H1 (cell line): ENCODE data around the gene DCAF7. TPM values are rescaled to one million over a fixed set of nuclear protein-coding genes. Genes with fewer than 3 reads are reported as not detected.

Source experiments
- CTCF ChIA-PET: fragments of 300-600 bp; sonication (Branson Sonifier 250); formaldehyde crosslinking; loops from one replicate; lab custom pipeline; 2021; ENCODE audit not compliant: partially characterized antibody; lab: Charles Lee
- POLR2A ChIA-PET: fragments of 300-600 bp; sonication (Branson Sonifier 250); formaldehyde crosslinking; loops from one replicate; lab custom pipeline; 2021; ENCODE audit warnings: inconsistent platforms; ENCODE audit not compliant: partially characterized antibody; lab: Charles Lee
- DNase-seq, 2 experiments: peaks; one replicate each; pipeline versions ENCODE4 v3.0.0 to v3.0.0-alpha.2; 2010 to 2022; ENCODE audit warnings: low spot score in 2 of 2, low read depth in 1 of 2, mixed read lengths in 1 of 2
- FAIRE-seq: peaks from 2 replicates; lab custom pipeline; 2011; peaks lifted over from hg19 to GRCh38; lab: Jason Lieb, UNC
- H2AFZ ChIP-seq: 2 replicates; pipeline ENCODE4 v1.8.1; 2012; ENCODE audit warnings: low read length, inconsistent platforms
- H2AK5ac ChIP-seq: 2 replicates; pipeline ENCODE4 v1.6.1; 2013; ENCODE audit warnings: low read depth, low read length
- H2BK120ac ChIP-seq: replicated peaks from 2 replicates; pipeline ENCODE3; 2013; ENCODE audit warnings: low read depth, low read length, inconsistent platforms
- H2BK12ac ChIP-seq: 2 replicates; pipeline ENCODE4 v1.6.1; 2013; ENCODE audit warnings: low read depth, low read length
- H2BK15ac ChIP-seq: 2 replicates; pipeline ENCODE4 v1.6.1; 2013; ENCODE audit warnings: low read length
- H2BK20ac ChIP-seq: 2 replicates; pipeline ENCODE4 v1.6.1; 2013; ENCODE audit warnings: low read length
- H2BK5ac ChIP-seq: 2 replicates; pipeline ENCODE4 v1.6.1; 2013; ENCODE audit warnings: low read depth, low read length
- H3K14ac ChIP-seq: 2 replicates; pipeline ENCODE4 v1.6.1; 2013; ENCODE audit warnings: inconsistent platforms; ENCODE audit not compliant: insufficient read length
- H3K18ac ChIP-seq: 2 replicates; pipeline ENCODE4 v1.6.1; 2013; ENCODE audit warnings: low read length; ENCODE audit errors: extremely low read depth
- H3K23ac ChIP-seq: 2 replicates; pipeline ENCODE4 v1.6.1; 2013; ENCODE audit warnings: inconsistent platforms; ENCODE audit not compliant: insufficient read length
- H3K23me2 ChIP-seq: 2 replicates; pipeline ENCODE4 v1.6.1; 2013; ENCODE audit warnings: low read depth, low read length
- H3K27ac ChIP-seq: 2 replicates; pipeline ENCODE4 v1.6.1; 2011; ENCODE audit warnings: low read depth, low read length, inconsistent platforms
- H3K27me3 ChIP-seq, 4 experiments: replicated peaks in 1 of 4; 1 replicate in 1 of 4; 2 replicates in 3 of 4; pipeline versions ENCODE4 v1.6.1 to v1.8.1; 2011 to 2013; ENCODE audit warnings: low read length in 3 of 4, mild to moderate bottlenecking in 3 of 4, inconsistent platforms in 2 of 4, mixed read lengths in 2 of 4, moderate library complexity in 1 of 4; ENCODE audit not compliant: control insufficient read depth in 3 of 4, insufficient read depth in 3 of 4; ENCODE audit errors: extremely low read depth in 1 of 4
- H3K36me3 ChIP-seq, 4 experiments: 2 replicates each; pipeline versions ENCODE4 v1.6.1 to v1.8.1; 2011 to 2013; ENCODE audit warnings: mild to moderate bottlenecking in 4 of 4, low read length in 3 of 4, moderate library complexity in 2 of 4, control low read depth in 1 of 4, inconsistent platforms in 1 of 4; ENCODE audit not compliant: insufficient read depth in 4 of 4, control insufficient read depth in 2 of 4
- H3K4ac ChIP-seq: replicated peaks from 2 replicates; pipeline ENCODE3; 2013; ENCODE audit warnings: low read length, low read depth, mixed read lengths, inconsistent platforms; ENCODE audit not compliant: insufficient read length
- H3K4me1 ChIP-seq, 4 experiments: replicated peaks in 1 of 4; 1 replicate in 1 of 4; 2 replicates in 3 of 4; pipeline versions ENCODE4 v1.6.1 to v1.8.1; 2011 to 2013; ENCODE audit warnings: low read length in 3 of 4, inconsistent platforms in 2 of 4, mixed read lengths in 1 of 4; ENCODE audit not compliant: insufficient read depth in 4 of 4, control insufficient read depth in 3 of 4
- H3K4me2 ChIP-seq, 2 experiments: 2 replicates each; pipeline versions ENCODE4 v1.6.1 to v1.8.1; 2011 to 2013; ENCODE audit warnings: low read depth in 2 of 2, low read length in 2 of 2, control low read depth in 1 of 2, inconsistent platforms in 1 of 2, mild to moderate bottlenecking in 1 of 2; ENCODE audit not compliant: insufficient read depth in 1 of 2
- H3K4me3 ChIP-seq, 4 experiments: fragments of 200-600, 300-600 bp in 1 of 4; sonication (generic), shearing (Covaris generic), sonication (Bioruptor Twin) in 1 of 4; 2 replicates each; pipeline versions ENCODE4 v1.5.1 to v1.8.1; 2011 to 2016; ENCODE audit warnings: low read length in 4 of 4, low read depth in 3 of 4, control low read depth in 2 of 4, inconsistent platforms in 2 of 4, mild to moderate bottlenecking in 2 of 4, mixed read lengths in 1 of 4, moderate library complexity in 1 of 4; ENCODE audit not compliant: insufficient read depth in 2 of 4; ENCODE audit errors: extremely low read depth in 1 of 4
- H3K56ac ChIP-seq: replicated peaks from 2 replicates; pipeline ENCODE3; 2013; ENCODE audit warnings: low read depth, mild to moderate bottlenecking, mixed read lengths, low read length, inconsistent platforms; ENCODE audit not compliant: insufficient read length
- H3K79me1 ChIP-seq: 2 replicates; pipeline ENCODE4 v1.6.1; 2013; ENCODE audit warnings: low read depth, low read length, control low read depth
- H3K79me2 ChIP-seq, 2 experiments: 2 replicates each; pipeline versions ENCODE4 v1.6.1 to v1.8.1; 2012 to 2013; ENCODE audit warnings: low read length in 2 of 2, mild to moderate bottlenecking in 2 of 2, inconsistent platforms in 1 of 2; ENCODE audit not compliant: insufficient read depth in 2 of 2, control insufficient read depth in 1 of 2
- H3K9ac ChIP-seq, 4 experiments: replicated peaks in 1 of 4; 1 replicate in 1 of 4; 2 replicates in 3 of 4; pipeline versions ENCODE4 v1.6.1 to v1.8.1; 2011 to 2013; ENCODE audit warnings: low read depth in 3 of 4, low read length in 3 of 4, control low read depth in 2 of 4, mild to moderate bottlenecking in 2 of 4, moderate library complexity in 2 of 4, inconsistent platforms in 1 of 4; ENCODE audit errors: extremely low read depth in 1 of 4
- H3K9me3 ChIP-seq, 2 experiments: 2 replicates each; pipeline versions ENCODE4 v1.6.1 to v1.8.1; 2012 to 2013; ENCODE audit warnings: mild to moderate bottlenecking in 2 of 2, moderate library complexity in 2 of 2, control low read depth in 1 of 2, inconsistent platforms in 1 of 2, low read depth in 1 of 2, low read length in 1 of 2, mixed read lengths in 1 of 2; ENCODE audit not compliant: insufficient read depth in 2 of 2
- H4K20me1 ChIP-seq, 2 experiments: replicated peaks in 1 of 2; 2 replicates each; pipeline versions ENCODE3 to v1.8.1; 2011 to 2013; ENCODE audit warnings: inconsistent platforms in 2 of 2, low read length in 2 of 2, mild to moderate bottlenecking in 1 of 2; ENCODE audit not compliant: insufficient read depth in 2 of 2, control insufficient read depth in 1 of 2
- H4K5ac ChIP-seq: 2 replicates; pipeline ENCODE4 v1.6.1; 2013; ENCODE audit warnings: low read length, low read depth, mixed read lengths, inconsistent platforms; ENCODE audit not compliant: insufficient read length
- H4K8ac ChIP-seq: 2 replicates; pipeline ENCODE4 v1.8.0; 2013; ENCODE audit warnings: mild to moderate bottlenecking, moderate library complexity, low read length, inconsistent platforms; ENCODE audit not compliant: insufficient read depth; ENCODE audit errors: extremely low read depth
- H4K91ac ChIP-seq: replicated peaks from 2 replicates; pipeline ENCODE3; 2013; ENCODE audit warnings: low read length, mixed read lengths, inconsistent platforms; ENCODE audit not compliant: insufficient read length
- ASH2L ChIP-seq: fragments of 200-600, 300-600 bp; sonication (generic); IDR thresholded peaks from one replicate; pipeline ENCODE4 v1.7.1; 2017; ENCODE audit warnings: low read length
- BACH1 ChIP-seq: IDR thresholded peaks from 2 replicates; pipeline ENCODE4 v1.6.1; 2012; ENCODE audit warnings: low read length, improper control_type of control experiment
- BRCA1 ChIP-seq: IDR thresholded peaks from 2 replicates; pipeline ENCODE4 v1.6.1; 2012; ENCODE audit warnings: low read depth, low read length, improper control_type of control experiment
- CBX5 ChIP-seq: fragments of 300-800, 300-1000 bp; sonication (generic); IDR thresholded peaks from 2 replicates; pipeline ENCODE4 v1.7.1; 2016; ENCODE audit warnings: antibody characterized with exemption, low read length, low read depth
- EGR1 ChIP-seq: IDR thresholded peaks from 2 replicates; pipeline ENCODE4 v1.6.1; 2011; ENCODE audit warnings: low read depth, low read length, borderline replicate concordance
- HDAC6 ChIP-seq: IDR thresholded peaks from one replicate; pipeline ENCODE4 v1.7.1; 2012; ENCODE audit warnings: low read depth, mild to moderate bottlenecking, inconsistent platforms, low read length, moderate library complexity
- KDM4A ChIP-seq: IDR thresholded peaks from one replicate; pipeline ENCODE4 v1.7.1; 2012; ENCODE audit warnings: low read depth, mild to moderate bottlenecking, moderate library complexity, low read length, inconsistent platforms; ENCODE audit not compliant: severe bottlenecking
- TAF1 ChIP-seq: IDR thresholded peaks from 2 replicates; pipeline ENCODE4 v1.6.1; 2011; ENCODE audit warnings: mild to moderate bottlenecking, low read depth, low read length
- TBP ChIP-seq: IDR thresholded peaks from 2 replicates; pipeline ENCODE4 v1.6.1; 2011; ENCODE audit warnings: low read depth, low read length, improper control_type of control experiment
- WGBS, 2 experiments: shearing (Covaris generic) in 1 of 2; methylation state at CpG; one replicate each; pipeline versions ENCODE4 v1.1.6 to v1.1.7; 2013 to 2015; ENCODE audit warnings: low lambda C conversion rate in 2 of 2, mixed read lengths in 2 of 2, inconsistent platforms in 1 of 2, low coverage in 1 of 2, missing lambda C conversion rate in 1 of 2; ENCODE audit not compliant: insufficient replicate concordance in 2 of 2, insufficient coverage in 1 of 2, insufficient read length in 1 of 2; ENCODE audit errors: extremely low coverage in 1 of 2, missing lambda C conversion rate in 1 of 2; 5-methylcytosine and 5-hydroxymethylcytosine counted together
- polyA plus RNA-seq, 7 experiments: library from polyadenylated mRNA; depleted of rRNA in 3 of 7; stranded (reverse) in 5 of 7; unstranded in 2 of 7; fragments of >200 nt in 5 of 7; fragments of 200-250 nt in 2 of 7; gene quantifications; 1 replicate in 5 of 7; 2 replicates in 1 of 7; 4 replicates in 1 of 7; pipeline versions ENCODE4 v1.2.1 to v1.2.3, GENCODE V29; 2011 to 2013; ENCODE audit warnings: missing spikeins in 2 of 7, mixed read lengths in 2 of 7
- total RNA-seq: library from RNA; stranded (reverse); fragmentation: NEBNext Ultra II Directional; extraction: Animal tissue kit (Norgen Biotek cat#: 25700); gene quantifications from 2 replicates; pipeline ENCODE4 v1.2.1, GENCODE V29; 2021

DCAF7 gene
- total and polyA plus RNA-seq, 2 of the 8 experiments (the other 6 are each of a cell fraction or from before 2014, with no cell fraction given), result 74.9 to 94.1 TPM

DNA sequence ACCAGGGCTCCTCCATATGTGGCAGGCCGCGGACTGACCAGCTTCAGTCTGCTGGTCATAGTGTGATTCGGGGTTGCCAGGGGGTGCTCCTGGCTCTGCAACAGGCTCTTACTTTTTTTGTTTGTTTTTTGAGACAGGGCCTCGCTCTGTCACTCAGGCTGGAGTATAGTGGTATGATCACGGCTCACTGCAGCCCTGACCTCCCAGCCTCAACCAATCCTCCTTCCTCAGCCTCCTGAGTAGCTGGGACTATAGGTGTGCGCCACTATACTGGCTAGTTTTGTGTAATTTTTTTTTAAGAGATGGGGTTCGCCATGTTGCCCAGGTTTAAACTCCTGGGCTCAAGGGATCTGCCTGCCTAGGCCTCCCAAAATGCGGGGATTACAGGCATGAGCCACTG lies 38.9 kb upstream of the DCAF7 start:
- Histone ChIP-seq H3K4me1 (no peaks in the 10 kb centered on the region), H2BK12ac (no peak overlapping the region), H3K79me2 (no peaks in the 10 kb centered on the region), H4K5ac (no peak overlapping the region), H3K79me1 (no peaks in the 10 kb centered on the region), H3K9me3 (peaks cover 0 to 4% of the 10 kb centered on the region in 2 experiments; a peak in 1 of 4 replicates), H3K9ac (no peak overlapping the region), H3K56ac (no peak overlapping the region), H2AFZ (no peak overlapping the region), H4K91ac (no peak overlapping the region), H3K4me3 (no peak overlapping the region), H3K4ac (no peak overlapping the region), H4K20me1 (peaks cover 0 to 2% of the 10 kb centered on the region in 2 experiments), H2BK5ac (no peak overlapping the region), H2BK20ac (no peak overlapping the region), H3K4me2 (no peak overlapping the region), H3K14ac (no peak overlapping the region), H3K27ac (no peak overlapping the region), H3K36me3 (no peaks in the 10 kb centered on the region), H3K23me2 (no peaks in the 10 kb centered on the region), H3K27me3 (no peaks in the 10 kb centered on the region), H2BK15ac (no peak overlapping the region), H4K8ac (no peak overlapping the region), H2BK120ac (no peak overlapping the region), H2AK5ac (no peak overlapping the region), H3K18ac (no peak overlapping the region), H3K23ac (no peak overlapping the region)
- POLR2A ChIA-PET, result interaction anchor here (1.0 kb wide), 1 partner anchor 15 kb away, joined by 3 read pairs; no protein-coding TSS in a partner anchor
- CTCF ChIA-PET, result interaction anchor here (0.6 to 3.0 kb wide), 8 partner anchors 12 to 296 kb away, joined by 3 to 13 read pairs (median 4); no protein-coding TSS in a partner anchor
- DNase-seq (no peak), FAIRE-seq (no peak)
- 93% methylated on average over 8 of the region's 8 CpGs; no CpG with 5 or more reads in 1 of the 2 experiments for WGBS, 2 experiments
- TF ChIP-seq ASH2L (no peak), CBX5 (no peak), KDM4A (no peak), HDAC6 (no peak), BRCA1 (no peak), TBP (no peak), TAF1 (no peak), EGR1 (no peak), BACH1 (no peak)
